Colonic mucosa (tissue), 4 donors: ENCODE measurements around the gene WDR48. TPM values are rescaled to one million over a fixed set of nuclear protein-coding genes. Genes with fewer than 3 reads are reported as not detected.

ENCODE experiments used
- DNase-seq: peaks from one replicate; pipeline ENCODE4 v3.0.0-alpha.2; 2020
- H3K27ac ChIP-seq: fragments of 200-600 bp; one replicate; pipeline ENCODE4 v1.8.0; 2021
- H3K27me3 ChIP-seq: fragments of 200-600 bp; one replicate; pipeline ENCODE4 v1.8.0; 2021
- H3K36me3 ChIP-seq: fragments of 200-600 bp; one replicate; pipeline ENCODE4 v1.8.0; 2021
- H3K4me1 ChIP-seq: fragments of 200-600 bp; one replicate; pipeline ENCODE4 v1.8.0; 2021; ENCODE audit warnings: mild to moderate bottlenecking
- H3K4me3 ChIP-seq: fragments of 200-600 bp; one replicate; pipeline ENCODE4 v1.8.0; 2021
- H3K9ac ChIP-seq, 2 donors: one replicate each; pipeline ENCODE4 v1.7.0; 2013; ENCODE audit warnings: control low read depth in 2 of 2, low read depth in 2 of 2, low read length in 2 of 2
- H3K9me3 ChIP-seq: fragments of 200-600 bp; one replicate; pipeline ENCODE4 v1.8.0; 2021
- intact Hi-C: fragments of 100-400 bp; cut with DNase I; formaldehyde crosslinking; loops from one replicate; pipeline ENCODE4 v1.14.1; 2022
- total RNA-seq, 2 donors: library from RNA; stranded (reverse); fragmentation: NEBNext Ultra II Directional in 1 of 2; extraction: Animal tissue kit (Norgen Biotek cat#: 25700) in 1 of 2; gene quantifications; one replicate each; pipeline ENCODE4 v1.2.1, GENCODE V29; 2021
- TF ChIP-seq, protein P1 (sequence below): fragments of 200-600 bp; IDR thresholded peaks from one replicate; pipeline ENCODE4 v1.8.0; 2022; ENCODE audit warnings: antibody characterized with exemption, mild to moderate bottlenecking
- donor health status: healthy.
- donor health status: DM: no; HTN: no; CAD: no.
- donor health status: DM: no; HTN: no; CAD: no.

The WDR48 gene
- total RNA-seq, 2 donors from 2014 or later: 26.1 to 51.2 TPM

DNA sequence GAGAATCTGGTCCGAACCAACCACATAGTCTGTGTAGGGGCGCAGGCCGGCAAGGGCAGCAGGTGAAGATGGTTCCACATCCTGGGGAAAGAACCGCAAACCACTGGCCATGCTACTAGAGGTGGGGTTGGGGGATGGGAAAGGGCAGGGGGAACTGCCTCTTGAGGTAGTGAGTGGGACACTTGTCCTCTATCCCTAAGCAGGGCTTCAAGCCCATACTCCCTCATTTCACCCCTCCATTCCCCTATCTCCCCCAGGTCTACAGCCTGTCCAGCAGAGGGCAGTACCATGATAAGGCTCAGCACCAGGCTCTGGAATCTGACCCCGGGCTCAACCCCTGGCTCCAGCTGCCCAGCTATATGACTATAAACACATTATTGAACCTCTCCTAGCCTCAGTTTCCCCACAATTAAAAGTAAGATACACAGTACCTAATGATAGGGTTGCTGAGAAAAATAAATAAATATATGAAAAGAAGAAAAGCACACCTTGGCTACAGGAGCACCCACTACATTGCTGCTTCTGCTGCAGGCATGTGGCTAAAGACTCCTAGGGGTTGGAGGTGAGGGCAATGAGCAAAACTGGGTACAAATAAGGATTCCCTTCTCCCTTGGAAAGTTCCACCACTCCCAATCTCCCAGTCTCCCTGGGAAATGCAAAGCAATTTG, 49.3 kb downstream of the WDR48 start:
- no peaks in the 10 kb centered on the region for H3K27me3 ChIP-seq
- no peaks in the 10 kb centered on the region for H3K4me1 ChIP-seq
- peak; percentile 39 for DNase-seq
- H3K36me3 ChIP-seq: peaks cover 5% of the 10 kb centered on the region
- no peaks in the 10 kb centered on the region for H3K9me3 ChIP-seq
- H3K9ac ChIP-seq: no peak overlapping the region
- H3K4me3 ChIP-seq: no peak overlapping the region
- TF ChIP-seq, protein P1, sequence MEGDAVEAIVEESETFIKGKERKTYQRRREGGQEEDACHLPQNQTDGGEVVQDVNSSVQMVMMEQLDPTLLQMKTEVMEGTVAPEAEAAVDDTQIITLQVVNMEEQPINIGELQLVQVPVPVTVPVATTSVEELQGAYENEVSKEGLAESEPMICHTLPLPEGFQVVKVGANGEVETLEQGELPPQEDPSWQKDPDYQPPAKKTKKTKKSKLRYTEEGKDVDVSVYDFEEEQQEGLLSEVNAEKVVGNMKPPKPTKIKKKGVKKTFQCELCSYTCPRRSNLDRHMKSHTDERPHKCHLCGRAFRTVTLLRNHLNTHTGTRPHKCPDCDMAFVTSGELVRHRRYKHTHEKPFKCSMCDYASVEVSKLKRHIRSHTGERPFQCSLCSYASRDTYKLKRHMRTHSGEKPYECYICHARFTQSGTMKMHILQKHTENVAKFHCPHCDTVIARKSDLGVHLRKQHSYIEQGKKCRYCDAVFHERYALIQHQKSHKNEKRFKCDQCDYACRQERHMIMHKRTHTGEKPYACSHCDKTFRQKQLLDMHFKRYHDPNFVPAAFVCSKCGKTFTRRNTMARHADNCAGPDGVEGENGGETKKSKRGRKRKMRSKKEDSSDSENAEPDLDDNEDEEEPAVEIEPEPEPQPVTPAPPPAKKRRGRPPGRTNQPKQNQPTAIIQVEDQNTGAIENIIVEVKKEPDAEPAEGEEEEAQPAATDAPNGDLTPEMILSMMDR: peak; percentile 58
- intact Hi-C loops: loop anchor here (5.0 kb wide), 1 partner anchor 191 kb away; no protein-coding TSS in a partner anchor
- H3K27ac ChIP-seq: no peak overlapping the region

DNA sequence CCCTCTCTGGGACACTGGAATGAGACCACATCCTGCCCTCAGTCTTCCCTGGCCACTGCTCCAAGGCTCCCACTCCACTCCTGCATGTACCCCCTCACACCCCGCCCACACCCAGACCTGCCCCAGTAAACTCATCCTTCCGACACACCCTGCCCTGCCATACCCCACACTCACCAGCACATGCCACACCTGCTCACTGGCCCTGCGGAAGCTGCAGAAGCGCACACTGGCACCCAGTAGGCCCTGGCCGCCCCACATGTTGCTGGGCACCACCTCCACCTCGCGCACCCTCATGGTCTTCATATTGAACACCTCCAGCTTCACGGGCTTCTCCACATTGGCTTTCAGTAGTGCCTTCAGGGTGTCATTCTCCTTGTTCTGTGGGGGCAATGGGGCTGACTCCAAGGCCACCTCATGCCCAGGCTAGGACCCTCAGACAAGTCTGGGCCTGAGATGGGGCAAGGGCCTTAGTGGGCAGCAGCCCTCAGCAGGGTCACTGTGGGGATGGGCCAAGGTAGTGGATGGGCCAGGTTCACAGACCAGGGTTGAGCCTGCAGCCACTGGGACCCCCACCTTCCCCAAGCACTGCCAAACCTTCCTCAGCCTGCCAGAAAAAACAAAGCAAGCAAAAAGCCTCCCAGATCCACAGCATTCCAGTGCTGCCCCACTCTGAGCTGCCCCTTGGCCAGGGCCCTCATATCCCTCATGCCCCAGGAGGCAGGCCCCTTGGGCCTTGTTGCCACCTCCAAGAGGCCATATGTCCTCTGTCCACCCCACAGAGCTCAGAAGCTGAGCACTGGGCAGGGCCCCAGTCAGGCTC, 50.9 kb downstream of the WDR48 start:
- H3K4me3 ChIP-seq: no peak overlapping the region
- no peaks in the 10 kb centered on the region for H3K36me3 ChIP-seq
- no peaks in the 10 kb centered on the region for H3K27me3 ChIP-seq
- no peak overlapping the region for H3K27ac ChIP-seq
- DNase-seq: no peak
- TF ChIP-seq, protein P1: no peak
- intact Hi-C loops: loop anchor here (5.0 kb wide), 1 partner anchor 190 kb away; no protein-coding TSS in a partner anchor
- H3K9ac ChIP-seq: no peak overlapping the region
- no peaks in the 10 kb centered on the region for H3K9me3 ChIP-seq
- no peaks in the 10 kb centered on the region for H3K4me1 ChIP-seq

DNA sequence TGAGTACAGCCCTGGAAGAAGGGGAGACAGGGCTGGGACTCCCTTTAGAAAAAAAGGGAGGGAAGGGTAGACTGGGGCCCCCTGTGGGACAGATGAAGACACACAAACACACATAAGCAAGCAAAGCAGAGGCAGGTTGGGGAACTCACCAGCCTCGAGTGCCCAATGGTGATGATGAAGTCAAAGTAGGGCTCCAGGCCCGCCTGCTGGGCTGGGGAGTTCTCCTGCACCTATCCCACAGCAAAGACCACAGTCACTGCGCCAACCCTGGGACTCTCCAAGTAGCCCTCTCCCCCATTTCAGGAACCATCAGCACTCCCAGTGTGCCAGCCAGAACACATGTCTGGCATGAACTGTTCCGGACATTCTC, 51.5 kb downstream of the WDR48 start:
- no peaks in the 10 kb centered on the region for H3K9me3 ChIP-seq
- no peak overlapping the region for H3K4me3 ChIP-seq
- no peak overlapping the region for H3K9ac ChIP-seq
- H3K4me1 ChIP-seq: no peaks in the 10 kb centered on the region
- intact Hi-C loops: loop anchor here (5.0 kb wide), 1 partner anchor 189 kb away; no protein-coding TSS in a partner anchor
- H3K27ac ChIP-seq: no peak overlapping the region
- H3K27me3 ChIP-seq: no peaks in the 10 kb centered on the region
- no peak for DNase-seq
- TF ChIP-seq, protein P1: no peak
- no peaks in the 10 kb centered on the region for H3K36me3 ChIP-seq

DNA sequence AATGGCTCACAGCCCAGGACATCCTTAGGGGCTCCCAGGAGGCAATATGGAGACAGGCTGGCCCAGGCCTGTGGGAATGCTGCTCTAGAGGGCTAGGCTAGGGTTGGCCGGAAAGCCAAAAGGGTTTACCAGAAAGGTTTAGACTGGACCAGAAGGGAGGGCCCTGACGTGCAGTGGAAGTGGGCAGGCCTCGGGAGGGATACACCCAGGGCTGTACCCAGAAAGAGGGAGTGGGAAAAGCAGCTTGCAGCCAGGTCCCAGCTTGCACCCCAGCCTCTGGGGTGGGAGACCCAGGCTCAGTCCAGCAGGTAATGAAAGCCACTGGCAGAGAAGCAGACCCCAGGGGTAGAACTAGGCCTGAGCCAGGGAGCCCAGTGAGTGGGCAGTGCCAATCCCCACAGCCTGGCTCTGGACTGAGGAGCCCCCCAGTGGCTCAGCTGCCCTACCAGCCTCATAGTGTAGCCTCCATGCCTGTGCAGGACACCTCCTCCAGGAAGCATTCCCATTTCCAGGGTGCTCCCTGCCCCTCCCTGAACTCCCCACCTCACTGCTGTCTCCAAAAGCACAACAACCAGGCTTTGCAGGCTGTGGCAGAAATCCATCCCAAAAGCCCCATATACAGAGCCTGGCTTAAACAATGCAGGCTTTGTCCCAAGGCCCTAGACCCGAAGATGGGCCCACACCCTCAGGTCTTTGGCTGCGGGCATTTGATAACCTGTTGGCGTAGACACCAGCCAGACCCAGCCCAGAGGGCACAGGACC, 52.2 kb downstream of the WDR48 start:
- no peak for DNase-seq
- Histone ChIP-seq H3K4me3 (no peak overlapping the region), H3K9ac (peak overlapping the region in 1 of 2 donors; percentile 39), H3K36me3 (no peaks in the 10 kb centered on the region), H3K27ac (no peak overlapping the region), H3K4me1 (no peaks in the 10 kb centered on the region), H3K9me3 (no peaks in the 10 kb centered on the region), H3K27me3 (no peaks in the 10 kb centered on the region)
- intact Hi-C loops: loop anchor here (5.0 kb wide), 1 partner anchor 188 kb away; no protein-coding TSS in a partner anchor
- TF ChIP-seq, protein P1: no peak
